AG20443 (cell line): ENCODE data around the gene PHYHD1.
A peak's percentile ranks its signal among the peaks of the same experiment; 100 is the strongest.

Experiments
- DNase-seq: peaks from one replicate; pipeline ENCODE4 v3.0.0; 2012; ENCODE audit warnings: low spot score, mixed read lengths

Gene PHYHD1

GRCh38 chr9:128901379-128901778 is 19.4 kb upstream of the PHYHD1 start:
- DNase-seq = no peak

- DNase-seq = no peak
Measured at GRCh38 chr9:128901822-128902221, 19.0 kb upstream of the PHYHD1 start.

DNA sequence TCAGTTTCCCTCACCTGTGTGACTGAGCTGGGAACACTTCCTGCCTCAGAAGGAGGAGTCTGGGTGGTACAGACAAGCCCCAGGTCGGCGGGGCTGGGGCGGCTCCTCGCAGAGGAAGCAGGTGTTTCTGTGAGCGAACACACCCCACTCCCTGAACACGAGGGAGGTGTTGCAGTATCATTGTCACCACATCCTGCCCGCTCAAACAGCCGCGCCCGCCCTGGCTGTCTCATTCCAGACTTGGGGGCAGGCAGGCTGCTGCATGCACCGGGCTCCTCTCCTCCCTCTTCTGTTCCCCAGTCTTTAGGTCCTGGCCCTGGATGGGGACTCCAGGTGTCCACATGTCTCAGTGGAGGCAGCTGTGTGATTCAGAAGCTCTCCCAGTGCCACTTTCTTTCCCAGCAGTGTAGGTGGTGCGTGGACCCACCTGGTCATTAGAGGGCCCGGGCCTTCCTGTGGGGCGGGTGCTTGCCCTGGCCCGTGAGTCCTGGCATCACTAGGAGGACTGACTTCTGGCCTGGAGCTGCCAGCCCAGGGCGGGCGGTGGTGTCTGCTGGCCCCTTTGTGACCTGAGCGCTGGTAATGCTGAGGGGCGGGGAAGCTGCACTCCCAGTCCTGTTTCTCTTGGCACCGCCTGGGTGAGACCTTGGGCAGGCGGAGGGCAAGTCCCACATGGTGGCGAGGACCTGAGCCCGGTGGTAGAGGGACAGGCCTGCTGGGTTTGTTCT is 18.3 kb upstream of the PHYHD1 start:
- DNase-seq = no peak

GRCh38 chr9:128903079-128903461 is 17.7 kb upstream of the PHYHD1 start:
- DNase-seq = no peak

- no peak for DNase-seq
Measured at GRCh38 chr9:128903871-128904620, 16.7 kb upstream of the PHYHD1 start.

DNA sequence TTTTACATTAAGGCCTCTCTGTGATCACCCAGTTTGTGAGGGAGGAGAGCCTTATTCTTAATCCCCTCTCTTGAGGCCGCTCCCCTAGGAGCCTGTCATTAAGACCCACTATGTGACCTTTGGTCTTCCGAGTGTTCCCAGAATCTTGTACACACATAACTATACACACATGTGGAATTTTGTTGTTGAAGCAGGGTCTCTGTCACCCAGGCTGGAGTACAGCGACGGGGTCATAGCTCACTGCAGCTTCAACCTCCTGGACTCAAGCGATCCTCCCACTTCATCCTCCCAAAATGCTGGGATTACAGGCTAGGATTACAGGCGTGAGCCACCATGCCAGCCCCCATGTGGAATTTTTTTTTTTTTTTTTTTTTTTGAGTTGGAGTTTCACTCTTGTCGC is 14.8 kb upstream of the PHYHD1 start:
- DNase-seq = no peak

GRCh38 chr9:128906741-128907140 is 14.0 kb upstream of the PHYHD1 start:
- no peak for DNase-seq

DNA sequence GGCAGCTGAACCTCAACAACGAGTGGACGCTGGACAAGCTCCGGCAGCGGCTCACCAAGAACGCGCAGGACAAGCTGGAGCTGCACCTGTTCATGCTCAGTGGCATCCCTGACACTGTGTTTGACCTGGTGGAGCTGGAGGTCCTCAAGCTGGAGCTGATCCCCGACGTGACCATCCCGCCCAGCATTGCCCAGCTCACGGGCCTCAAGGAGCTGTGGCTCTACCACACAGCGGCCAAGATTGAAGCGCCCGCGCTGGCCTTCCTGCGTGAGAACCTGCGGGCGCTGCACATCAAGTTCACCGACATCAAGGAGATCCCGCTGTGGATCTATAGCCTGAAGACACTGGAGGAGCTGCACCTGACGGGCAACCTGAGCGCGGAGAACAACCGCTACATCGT is 12.4 kb upstream of the PHYHD1 start:
- DNase-seq = no peak

DNA sequence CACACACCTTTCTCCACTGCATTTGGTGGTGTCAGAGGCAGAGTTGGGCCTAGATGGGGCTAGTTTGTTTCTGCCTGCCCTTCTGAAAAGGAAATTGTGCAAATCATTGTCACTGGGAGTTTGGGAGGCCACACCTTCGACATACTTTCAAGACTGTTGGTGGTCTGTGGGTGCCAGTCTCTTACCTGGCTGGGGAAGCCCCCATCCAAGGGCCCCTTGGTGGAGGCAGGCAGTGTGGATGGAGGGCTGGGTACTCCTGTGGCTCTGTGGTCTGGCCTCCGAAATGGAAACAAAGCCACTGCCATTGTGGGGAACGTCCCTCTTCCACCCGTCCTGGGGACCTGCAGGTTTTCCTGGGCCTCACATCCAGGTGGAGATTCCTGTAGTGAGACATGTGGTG is 10.9 kb upstream of the PHYHD1 start:
- DNase-seq = no peak

DNA sequence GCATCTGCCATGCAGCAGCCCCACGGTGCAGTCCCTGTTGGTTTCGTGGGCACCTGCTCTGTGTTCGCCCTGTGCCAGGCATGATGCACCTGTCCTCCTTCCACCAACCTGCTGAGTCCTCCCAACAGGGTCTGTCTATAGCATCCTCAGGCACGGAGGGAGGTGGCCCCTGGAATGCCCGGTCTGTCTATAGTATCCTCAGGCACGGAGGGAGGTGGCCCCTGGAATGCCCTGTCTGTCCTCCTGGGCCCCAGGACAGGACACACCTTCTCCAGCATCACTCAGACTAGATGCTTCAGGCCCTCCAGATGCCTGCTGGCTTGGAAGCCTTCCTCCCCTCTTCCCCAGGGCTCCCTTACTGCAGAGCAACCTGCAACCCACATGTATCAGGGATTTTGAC is 9.9 kb upstream of the PHYHD1 start:
- DNase-seq = no peak

DNA sequence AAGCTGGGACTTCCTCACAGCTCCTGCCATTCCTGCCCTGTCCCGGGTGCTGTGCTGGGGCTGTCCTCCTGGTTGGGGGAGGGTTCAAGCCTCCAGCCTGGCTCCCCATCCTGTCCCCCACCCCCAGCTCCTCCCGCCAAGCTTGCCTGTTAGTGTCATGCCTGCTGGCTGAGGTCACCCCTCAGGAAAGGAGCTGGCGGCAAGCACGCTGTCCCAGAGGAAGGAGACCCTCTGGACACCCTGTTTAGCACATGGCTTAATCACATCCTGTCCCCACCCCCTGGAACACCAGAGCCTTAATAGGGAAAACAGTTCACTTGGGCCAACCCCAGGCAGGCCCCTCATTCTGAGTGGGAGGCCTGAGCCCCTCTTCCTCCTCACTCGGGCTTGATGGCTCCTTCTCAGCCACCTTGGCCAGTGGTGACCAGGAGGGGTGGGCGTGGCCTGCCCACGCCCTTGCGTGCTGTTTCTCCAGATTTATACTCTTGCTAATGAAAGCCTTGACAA is 9.2 kb upstream of the PHYHD1 start:
- DNase-seq = peak; percentile 66

DNA sequence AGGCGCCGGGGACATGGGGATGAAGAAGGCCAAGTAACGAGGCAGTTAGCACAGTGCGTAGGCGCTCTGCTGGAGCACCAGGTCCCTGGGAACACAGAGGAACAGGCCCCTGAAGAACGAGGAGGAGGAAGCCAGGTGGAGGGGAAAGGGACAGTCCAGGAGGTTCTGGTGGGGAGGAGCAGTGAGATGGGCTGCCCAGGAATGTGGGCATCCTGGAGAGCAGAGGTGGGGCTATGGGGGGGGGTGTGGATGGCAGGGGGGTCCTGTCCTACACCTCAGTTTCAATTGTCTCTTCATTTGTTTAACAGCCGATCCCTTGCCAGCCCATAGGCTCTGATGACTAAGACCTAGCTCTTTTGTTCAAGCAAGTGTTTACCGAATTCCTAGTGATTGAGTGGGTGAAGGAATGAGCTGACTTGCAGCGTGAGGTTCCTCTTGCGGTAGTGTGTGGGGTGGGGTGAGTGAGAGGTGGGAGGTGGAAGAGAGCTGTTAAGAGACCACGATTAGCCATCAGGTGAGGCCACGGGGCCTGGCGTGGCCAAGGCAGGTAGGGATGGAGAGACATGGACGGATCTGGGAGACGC is 8.4 kb upstream of the PHYHD1 start:
- peak; percentile 75 for DNase-seq

GRCh38 chr9:128913048-128913900 is 7.5 kb upstream of the PHYHD1 start:
- peak; percentile 66 for DNase-seq

DNA sequence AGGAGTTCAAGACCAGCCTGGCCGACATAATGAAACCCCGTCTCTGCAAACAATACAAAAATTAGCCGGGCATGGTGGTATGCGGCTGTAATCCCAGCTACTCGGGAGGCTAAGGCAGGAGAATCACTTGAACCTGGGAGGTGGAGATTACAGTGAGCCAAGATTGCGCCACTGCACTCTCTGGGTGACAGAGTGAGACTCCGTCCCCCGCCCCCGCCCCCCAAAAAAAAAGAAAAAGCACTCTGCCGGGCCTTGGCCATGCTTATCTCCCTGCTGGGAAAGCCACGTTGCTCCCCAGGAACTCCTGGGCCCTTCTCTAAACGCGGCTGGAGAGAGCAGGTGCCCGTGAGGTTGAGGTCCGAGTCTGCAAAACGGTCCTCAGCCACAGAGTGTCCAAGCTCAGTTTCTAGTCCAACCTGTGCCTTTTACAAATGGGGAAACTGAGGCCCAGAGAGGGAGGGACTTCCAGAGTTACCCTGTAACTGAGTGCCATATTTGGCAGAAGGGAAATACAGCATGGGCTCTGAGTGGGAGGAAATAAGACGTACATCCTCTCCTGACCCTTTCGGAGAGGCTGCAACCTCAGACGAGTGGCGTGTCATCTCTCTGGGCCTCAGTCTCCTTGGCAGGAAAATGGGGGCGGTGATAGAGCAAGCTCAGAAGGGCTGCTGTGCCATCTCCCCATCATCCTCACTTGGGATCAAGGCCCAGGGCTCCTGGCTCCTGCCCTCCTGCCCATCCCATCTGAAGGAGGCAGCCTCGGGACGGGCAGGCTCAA is 6.6 kb upstream of the PHYHD1 start:
- DNase-seq = no peak

DNA sequence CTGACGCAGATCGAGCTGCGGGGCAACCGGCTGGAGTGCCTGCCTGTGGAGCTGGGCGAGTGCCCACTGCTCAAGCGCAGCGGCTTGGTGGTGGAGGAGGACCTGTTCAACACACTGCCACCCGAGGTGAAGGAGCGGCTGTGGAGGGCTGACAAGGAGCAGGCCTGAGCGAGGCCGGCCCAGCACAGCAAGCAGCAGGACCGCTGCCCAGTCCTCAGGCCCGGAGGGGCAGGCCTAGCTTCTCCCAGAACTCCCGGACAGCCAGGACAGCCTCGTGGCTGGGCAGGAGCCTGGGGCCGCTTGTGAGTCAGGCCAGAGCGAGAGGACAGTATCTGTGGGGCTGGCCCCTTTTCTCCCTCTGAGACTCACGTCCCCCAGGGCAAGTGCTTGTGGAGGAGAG is 4.6 kb upstream of the PHYHD1 start:
- peak; percentile 80 for DNase-seq

GRCh38 chr9:128916745-128917144 is 4.0 kb upstream of the PHYHD1 start:
- no peak for DNase-seq

DNA sequence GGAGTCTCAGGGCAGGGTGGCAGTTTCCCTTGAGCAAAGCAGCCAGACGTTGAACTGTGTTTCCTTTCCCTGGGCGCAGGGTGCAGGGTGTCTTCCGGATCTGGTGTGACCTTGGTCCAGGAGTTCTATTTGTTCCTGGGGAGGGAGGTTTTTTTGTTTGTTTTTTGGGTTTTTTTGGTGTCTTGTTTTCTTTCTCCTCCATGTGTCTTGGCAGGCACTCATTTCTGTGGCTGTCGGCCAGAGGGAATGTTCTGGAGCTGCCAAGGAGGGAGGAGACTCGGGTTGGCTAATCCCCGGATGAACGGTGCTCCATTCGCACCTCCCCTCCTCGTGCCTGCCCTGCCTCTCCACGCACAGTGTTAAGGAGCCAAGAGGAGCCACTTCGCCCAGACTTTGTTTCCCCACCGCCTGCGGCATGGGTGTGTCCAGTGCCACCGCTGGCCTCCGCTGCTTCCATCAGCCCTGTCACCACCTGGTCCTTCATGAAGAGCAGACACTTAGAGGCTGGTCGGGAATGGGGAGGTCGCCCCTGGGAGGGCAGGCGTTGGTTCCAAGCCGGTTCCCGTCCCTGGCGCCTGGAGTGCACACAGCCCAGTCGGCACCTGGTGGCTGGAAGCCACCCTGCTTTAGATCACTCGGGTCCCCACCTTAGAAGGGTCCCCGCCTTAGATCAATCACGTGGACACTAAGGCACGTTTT is 3.5 kb upstream of the PHYHD1 start:
- peak; percentile 91 for DNase-seq

GRCh38 chr9:128918921-128919320 is 1.9 kb upstream of the PHYHD1 start:
- DNase-seq = no peak

GRCh38 chr9:128919402-128920089 is 1.2 kb upstream of the PHYHD1 start:
- DNase-seq = no peak
